D341Med (cell line): ENCODE data around the gene STAM2.
"Not testable (repeated sequence)": the region's sequence is repeated elsewhere in the genome, so short reads cannot be mapped to it uniquely, and the experiment has no call there.

Source experiments
- DNase-seq: peaks from one replicate; pipeline ENCODE4 v3.0.0; 2012; ENCODE audit warnings: low spot score

The STAM2 gene

DNA sequence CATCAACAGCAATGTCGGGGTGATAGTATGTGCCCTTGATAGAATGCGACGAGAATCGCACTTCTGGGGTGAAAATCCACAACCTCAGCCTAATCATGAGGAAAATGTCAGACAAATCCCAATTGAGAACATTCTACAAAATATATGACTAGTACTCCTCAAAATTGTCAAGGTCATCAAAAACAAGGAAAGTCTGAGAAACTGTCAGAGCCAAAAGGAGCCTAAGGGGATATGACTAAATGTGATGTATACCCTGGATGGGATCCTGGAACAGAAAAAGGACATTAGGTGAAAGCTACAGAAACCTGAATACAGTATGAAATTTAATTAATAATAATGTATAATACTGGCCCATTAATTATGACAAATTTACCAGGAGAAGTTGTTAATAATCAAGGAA, 69.1 kb downstream of the STAM2 start:
- DNase-seq = no peak

DNA sequence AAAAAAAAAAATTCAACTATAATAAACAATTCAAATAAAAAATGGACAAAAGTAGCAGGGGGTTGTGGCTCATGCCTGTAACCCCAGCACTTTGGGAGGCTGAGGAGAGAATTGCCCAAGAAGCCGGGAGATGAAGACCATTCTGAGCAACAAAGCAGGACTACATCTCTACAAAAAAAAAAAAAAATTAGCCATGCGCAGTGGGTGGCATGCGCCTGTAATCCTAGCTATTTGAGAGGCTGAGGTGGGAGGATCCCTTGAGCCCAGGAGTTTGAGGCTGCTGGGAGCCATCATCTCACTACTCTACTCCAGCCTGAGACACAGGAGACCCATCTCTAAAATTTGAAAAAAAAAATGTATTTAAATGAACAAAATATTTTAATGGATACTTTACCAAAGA, 72.3 kb downstream of the STAM2 start:
- no peak for DNase-seq

DNA sequence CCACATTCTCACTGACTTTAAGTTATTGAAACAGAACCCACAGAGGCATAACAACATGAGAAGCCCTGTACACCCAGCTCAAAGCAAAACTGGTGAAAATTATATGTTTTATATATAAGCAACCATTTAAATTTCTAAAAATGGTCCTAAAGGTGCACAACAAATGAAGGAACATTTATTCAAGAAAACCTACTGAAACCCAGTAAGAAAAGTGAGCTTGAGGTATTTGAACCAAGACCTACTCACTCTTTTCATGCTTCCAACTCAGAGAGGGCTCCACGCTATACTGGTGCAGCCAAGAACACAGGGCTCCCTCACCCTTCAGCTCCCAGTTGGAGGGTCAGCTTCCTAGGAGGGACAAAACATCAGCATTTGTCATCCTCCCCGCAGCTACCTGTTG, 74.6 kb downstream of the STAM2 start:
- no peak for DNase-seq

DNA sequence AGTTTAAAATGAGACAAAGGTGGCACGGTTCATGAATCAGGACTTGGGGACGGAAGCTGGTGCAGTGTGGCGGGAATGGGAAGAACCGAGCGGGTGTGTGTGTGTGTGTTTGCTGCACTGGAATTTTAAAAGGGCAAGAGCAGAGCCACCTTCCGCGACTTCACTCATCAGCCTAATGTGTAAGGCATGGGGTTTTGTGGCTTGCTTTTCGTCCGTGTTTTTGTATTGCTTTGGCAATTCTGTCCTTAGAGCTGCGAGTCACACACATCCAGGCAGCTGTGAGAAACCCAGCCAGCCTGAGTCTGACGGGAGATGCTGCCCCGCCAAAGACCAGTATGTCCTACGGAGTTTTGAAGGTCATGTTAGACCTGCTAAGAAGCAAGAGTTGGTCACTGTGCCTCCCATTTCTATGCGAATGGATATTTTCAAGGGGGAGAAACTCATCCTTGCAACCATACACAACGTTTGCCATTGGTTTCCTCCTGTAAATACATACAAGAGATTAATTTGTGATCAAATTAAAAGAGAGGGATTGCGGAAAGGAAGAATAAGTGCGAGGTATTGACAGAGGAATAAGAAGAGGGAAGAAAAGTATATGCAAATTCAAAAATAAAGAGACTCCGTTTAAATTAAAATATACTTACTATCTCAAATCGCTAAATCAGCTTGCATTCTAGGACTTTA, 76.1 kb downstream of the STAM2 start:
- DNase-seq = peak; percentile 48

DNA sequence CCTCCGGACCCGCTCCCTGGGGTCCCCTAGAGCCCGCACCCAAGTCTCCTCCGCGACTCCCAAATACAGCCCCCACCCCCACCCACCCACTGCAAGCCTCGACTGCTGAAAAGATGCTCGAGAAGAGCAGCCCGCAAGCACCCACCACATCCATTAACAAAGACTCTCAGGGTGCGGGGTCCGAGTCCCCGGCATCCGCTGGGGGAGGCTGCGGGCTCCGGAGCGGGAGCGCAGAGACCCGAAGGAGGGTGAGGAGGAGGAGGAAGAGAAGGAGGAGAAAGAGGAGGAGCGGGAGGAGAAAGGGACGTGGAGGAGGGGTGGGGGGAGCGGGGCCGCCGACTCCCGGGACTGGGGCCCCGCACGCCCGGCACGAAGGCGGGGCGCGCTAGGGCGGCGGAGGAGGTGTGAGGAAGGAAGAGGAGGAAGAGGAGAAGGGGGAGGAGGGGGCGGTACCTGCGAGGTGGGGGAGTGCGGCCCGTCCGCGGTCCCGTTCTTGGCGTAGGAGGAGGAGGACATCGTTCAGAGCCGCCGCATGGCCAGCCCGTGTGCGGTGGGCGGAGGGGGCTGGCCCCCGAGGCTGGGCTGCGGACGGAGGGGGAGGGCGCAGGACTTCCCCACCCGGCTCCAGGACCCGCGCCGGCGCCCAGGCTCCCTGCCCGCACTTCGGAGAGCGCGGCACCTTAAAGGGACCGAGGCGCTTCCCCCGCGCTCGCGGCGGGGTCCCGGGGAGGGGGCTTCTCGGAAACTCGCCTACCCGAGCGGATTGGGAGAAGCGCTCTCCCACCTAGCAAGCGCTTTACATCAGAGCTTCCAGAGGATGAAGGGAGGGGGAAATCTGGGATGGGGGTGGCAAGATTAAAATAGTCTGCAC, 76.8 kb downstream of the STAM2 start, which contains the start of gene CACNB4:
Gene CACNB4 (minus strand): TSS at position 549 of the 871 bp plus-strand sequence.
- peak; percentile 73 for DNase-seq

DNA sequence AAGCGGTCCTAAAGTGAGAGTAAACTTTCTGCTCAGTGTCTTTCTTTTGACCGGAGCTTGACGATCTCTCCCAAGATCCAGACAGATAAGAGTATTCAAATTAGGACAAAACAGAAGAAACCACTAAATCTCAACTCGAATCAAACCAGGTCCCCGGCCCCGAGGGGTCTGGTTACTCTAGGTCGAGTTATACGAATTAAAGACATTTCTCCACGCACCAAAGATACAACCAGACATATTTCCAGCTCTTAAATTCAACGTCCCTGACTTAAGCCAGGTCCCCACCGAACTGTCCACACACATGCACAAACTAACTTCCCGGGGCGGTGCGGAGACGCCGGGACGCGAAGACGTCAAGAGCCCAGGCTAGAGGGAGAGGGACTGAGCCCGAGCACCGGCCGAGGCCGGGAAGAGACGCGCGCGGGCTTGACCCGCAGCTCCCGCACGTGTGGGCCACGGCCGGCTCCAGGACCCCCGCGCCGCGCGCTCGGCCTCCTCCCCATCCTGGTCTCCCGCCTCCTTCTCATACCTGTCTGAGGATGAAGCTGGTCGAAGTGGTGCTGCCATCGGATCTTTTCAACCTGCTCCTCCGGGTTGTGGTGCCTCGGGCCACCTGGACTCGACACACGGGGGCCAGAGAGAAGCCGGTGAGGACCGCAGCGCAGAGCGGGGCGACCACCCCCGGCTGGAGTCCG, 77.6 kb downstream of the STAM2 start:
- DNase-seq = peak; percentile 34

DNA sequence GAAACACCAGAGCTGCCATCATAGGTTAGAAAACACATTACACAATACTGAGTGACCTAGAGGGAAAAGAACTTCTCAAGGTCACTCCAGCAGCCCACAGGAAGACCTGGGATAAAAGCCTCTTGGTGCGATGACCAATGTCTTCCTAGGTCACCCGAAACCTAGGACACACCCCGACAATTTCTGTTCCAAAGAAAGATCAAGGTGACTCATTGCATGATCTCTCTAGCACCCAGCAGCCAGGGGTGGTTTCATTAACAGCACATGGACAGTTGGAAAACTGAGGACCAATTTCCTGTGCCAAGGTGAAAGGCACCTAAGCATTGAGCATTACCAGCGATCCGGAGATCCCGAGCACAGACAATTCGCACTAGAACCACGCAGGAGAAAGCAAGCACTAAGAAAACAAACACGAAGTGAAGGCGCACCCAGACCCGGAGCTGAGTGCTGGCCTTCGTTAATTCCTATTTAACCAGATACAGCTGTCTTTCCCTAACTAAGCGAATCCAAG, 78.2 kb downstream of the STAM2 start:
- DNase-seq = no peak

DNA sequence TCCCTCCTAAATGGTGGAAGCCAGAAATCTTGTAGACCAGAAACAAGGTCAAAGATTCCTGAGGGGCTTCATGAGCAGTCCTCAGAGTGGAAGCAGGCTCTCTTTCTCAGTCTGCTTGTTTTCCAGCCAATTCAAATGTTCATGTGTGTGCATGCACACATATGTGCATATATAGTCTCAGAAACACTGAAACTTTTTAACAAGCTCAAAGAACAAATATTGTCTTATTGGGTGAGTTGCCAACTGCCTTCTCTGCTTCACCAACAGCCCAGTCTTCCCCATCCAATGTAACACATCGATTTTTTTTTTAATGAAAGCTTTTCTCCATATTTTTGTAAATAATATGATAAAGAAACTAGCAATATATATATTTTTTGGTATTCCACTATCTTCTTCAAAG, 80.4 kb downstream of the STAM2 start:
- no peak for DNase-seq

DNA sequence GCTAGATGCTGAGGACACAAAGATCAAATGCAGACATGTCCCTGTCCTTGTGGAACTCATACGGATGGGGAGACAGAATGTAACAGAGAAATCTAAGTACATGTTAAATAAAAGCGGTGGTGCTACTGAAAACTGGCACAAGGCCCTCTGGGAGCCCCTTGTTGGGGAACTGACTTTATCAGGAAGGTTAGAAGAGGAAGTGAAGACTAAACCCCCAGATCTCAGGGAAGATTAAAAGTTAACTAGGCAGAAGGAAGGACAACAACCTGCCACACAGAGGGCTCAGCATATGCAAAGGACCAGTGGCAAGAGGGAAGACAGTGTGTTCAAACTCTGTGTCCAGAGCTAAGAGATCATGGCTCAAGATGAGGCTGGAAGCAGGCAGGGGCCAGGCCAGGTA, 81.5 kb downstream of the STAM2 start:
- DNase-seq = no peak

DNA sequence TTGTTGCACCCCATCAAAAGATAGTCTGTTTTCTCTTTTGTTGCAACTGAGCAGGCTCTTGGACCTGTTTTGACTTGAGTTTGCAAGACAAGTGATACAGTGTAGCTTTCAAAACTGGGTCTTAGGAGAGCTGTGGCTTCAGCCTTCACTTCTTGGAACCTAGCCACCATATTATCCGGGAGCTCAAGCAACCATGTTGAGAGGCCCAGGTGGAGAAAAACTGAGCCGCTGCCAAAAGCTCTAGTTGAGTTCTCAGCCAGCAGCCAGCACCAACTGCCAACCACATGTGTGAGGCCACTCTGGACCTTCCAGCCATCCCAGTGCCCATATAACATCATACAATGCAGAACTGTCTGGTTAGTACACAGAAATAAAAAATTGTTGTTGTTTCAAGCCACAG, 82.1 kb downstream of the STAM2 start:
- DNase-seq = no peak

DNA sequence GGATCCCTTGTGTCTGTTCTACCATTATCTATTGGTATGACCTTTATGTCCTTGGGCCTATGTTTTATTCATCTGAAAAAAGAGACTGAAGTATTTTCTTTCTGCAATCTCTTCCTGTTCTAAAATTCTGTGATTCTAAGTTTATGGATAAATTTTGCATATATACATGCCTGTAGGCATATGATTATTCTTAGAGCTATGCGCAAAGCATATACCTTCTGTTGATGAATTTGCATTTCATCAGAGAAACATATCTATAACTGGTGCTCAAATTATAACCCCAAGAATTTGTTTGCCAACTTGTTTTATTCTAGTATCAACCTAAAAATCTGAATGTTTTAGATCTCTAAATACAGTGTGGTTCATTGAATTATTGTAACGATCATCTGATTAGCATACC, 83.5 kb downstream of the STAM2 start:
- no peak for DNase-seq

DNA sequence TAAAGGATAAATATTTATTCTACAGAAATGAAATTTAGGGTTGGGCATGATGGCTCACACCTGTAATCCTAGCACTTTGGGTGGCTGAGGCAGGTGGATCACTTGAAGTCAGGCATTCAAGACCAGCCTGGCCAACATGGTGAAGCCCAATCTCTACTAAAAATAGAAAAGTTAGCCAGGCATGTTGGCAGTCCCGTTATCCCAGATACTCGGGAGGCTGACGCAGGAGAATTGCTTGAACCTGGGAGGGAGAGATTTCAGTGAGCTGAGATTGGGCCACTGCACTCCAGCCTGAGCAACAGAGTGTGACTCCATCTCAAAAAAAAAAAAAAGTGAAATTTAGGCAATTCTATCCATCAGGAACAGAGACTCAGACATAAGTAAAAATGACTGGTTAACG, 84.8 kb downstream of the STAM2 start:
- not testable (repeated sequence) for DNase-seq

DNA sequence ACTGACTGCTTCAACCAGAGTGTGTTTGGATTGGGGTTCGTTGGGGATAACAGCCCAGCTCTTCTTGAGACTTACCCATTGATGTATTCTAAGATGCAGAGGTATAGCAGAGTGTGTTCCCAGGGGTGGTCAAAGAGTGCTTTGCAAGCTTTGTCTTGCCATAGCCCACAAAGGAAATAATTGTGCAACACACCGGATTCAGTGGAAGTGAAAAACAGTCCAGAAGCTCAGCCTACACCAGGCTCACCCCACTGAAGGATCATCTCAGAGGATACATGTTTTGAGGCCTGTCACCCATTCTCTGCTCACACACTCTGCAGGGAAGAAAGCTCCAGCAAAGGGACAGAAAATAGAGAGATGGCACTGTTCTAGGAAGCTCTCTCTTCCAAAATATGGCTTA, 86.3 kb downstream of the STAM2 start:
- no peak for DNase-seq

DNA sequence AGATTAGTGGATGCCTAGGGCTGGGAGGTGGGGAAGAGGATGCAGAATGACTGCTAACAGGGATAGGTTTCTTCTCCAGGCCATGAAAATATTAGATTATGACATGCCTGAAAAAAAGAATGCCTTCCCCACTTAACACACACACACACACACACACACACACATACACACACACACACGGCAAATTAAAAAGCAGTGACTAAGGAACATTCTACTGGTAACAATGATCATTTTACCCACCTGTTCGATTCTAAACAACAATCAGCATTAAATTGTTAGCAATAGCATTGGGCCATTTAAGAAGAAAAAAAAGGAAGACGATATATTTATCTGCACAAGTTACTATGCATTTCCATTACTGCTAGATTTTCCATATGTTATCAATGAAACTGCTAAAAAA, 87.6 kb downstream of the STAM2 start:
- DNase-seq = no peak

DNA sequence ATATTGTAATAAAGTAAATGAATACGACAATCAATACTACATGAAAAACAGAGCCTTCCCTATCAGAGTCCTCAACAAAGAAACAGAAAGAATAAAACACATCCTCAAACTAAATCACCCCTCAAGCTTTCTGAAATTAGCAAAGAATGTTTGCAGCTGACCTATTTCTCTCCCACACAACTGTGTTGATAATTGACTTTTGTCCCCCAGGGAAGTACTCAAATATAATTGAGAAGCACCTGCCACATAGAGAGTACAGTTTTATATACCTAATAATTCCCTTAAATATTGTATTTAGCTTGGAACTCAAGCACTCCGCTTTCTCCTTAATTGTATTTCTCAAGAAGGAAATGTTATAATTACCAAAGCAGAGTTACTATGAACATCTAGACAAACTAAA, 89.3 kb downstream of the STAM2 start:
- DNase-seq = no peak

DNA sequence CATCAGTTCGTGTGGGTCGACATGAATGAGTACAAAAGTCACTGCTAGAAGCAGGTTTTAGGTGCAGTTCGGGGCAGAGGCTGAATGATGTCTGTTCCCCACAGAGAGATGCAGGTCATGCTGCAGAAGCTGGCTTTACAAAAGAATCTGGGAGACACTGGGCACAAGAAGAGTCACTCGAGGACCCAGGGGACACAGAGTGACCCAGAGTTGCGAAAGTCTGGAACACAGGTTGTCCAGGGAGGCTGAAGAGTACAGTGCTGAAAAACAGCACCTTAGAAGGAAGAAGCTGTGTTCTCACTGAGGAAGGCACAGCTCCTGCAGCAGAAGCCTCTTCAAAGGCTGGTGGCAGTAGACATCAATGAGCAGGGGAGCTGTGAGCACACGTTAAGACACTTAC, 91.5 kb downstream of the STAM2 start:
- DNase-seq = no peak

DNA sequence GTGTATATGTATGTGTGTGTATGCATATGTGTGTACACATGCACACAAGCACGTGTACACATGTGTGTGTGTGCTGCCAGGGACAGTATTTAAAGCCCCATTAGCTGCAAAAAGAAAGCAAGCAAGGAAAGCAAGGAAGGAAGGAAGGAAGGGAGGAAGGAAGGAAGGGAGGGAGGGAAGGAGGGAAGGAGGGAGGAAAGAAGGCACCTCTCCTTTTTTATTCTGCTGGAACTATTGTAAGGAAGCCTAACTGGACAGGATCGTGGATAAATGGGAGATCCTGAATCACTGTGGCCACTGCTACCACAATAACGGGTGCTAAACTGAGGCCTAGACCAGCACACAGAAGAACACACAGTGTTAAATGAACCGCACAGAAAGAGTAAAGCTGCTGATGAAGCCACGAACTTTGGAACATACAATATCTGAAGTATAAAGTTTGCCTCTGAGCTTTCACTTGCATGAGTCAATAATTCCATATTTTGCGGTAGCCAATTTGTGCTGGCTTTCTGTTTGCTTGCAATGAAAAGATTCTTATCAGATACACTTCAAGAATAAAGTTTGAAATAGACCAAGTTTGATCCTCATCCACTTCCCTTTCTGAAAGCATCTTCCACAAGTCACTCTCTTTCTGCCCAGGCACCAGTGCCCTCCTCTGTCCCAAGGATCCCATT, 92.2 kb downstream of the STAM2 start:
- DNase-seq = no peak

DNA sequence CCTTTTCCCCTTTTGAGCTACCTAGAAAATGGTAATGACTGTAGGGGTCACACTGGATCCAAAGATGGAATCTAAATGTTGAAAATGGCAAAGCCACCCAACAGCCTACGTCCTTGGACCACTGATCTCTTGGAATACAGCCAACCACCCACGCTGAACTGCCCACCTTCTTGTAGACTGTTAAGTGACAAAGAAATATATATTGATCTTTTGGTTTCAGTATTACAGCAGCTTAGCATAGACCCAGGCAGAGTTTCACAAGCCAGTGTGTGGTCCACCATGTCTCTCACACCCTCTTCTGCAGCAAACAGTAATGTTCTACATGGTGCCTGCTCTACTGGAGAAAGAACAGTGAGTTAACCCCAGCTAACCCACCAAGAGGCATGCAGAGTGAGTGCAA, 96.9 kb downstream of the STAM2 start:
- DNase-seq = no peak

DNA sequence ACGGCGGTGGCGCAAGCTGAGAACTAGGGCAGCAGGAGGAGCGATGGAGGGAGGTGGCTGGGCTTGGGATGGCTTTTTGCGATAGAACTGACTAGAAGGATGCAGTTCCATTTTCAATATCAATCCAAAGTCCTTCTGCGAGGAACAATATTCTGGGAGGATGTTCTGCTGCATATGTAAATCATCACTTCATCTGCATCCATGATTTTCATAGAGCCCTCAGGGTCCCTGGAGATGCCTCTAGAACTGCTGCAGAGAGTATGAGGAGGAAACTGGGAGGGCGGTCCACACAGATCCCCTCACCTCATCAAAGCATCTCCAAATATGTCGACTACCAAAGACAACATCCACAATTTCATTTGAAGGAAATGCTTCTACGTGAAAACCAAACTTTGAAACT, 97.5 kb downstream of the STAM2 start:
- no peak for DNase-seq

DNA sequence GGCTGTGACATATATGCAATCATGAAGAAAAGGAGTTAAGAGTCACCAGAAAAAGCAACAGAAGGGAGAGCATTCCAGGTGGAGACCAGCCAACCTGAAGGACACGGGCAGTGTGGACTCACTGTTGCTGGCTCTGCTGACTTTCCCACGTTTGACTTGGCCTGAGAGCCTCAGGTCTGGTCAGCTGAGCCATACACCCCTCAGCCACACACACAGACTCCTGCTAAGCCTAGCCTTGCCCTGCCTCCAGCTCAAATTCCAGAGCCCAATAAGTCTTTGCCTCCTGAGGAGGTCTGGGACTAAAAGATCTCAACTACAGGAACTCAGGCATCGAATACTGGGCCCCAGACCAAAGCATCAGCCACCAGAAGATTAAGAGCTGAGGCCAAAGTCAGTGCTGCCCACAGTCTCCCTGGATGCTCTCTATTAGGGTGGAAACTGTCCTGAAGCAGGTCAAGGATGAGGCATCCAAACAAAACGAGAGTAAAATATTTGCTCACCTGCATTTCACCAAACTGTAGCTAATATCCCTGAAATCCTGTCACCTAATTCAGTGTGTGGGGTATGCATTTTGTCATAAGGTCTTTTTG, 100.0 kb downstream of the STAM2 start:
- no peak for DNase-seq

DNA sequence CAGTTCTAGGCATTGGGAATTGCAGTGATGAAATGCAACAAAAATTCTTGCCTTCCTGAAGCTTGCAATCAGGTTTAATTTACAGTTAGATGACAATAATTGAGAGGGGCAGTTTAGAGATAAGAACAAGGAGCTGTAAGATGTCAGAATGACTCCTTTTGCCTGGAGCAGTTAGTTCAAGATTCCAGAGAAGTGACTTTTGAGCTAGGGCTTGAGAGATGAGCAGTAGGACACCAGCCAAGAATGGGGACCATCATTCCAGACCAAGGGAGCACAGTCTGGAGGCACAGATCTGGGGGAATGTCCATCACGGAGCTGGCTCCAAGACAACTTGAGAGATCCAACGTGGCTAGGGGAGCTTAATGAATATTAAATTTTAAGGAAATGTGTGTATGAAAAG, 103.6 kb downstream of the STAM2 start:
- no peak for DNase-seq

DNA sequence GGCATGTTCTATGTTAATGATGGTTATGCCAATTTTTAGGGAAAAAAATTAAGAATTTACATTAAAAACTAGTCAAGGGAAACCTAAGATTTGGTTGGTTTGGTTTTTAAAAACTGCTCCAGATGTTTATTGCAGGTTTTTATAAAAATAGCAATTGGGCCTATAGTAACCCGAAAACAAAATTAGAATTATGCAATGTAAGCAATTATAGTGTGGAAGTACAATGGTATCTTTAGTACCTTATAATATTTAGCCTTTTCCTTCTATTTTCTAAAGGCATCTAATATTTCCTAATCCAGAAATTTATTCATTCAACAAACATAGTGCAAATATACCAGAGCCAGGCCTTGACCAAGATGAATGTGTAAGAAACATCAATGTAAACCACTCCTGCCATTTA, 104.0 kb downstream of the STAM2 start:
- DNase-seq = no peak
